HG02610 (cell line): ENCODE measurements around the gene HVCN1.
A peak's percentile ranks its signal among the peaks of the same experiment; 100 is the strongest.
"Not testable (repeated sequence)": the region's sequence is repeated elsewhere in the genome, so short reads cannot be mapped to it uniquely, and the experiment has no call there.

Experiments
- ATAC-seq: cut with Tn5 transposase; IDR thresholded peaks from one replicate; pipeline ENCODE4 v1.9.1; 2021; ENCODE audit warnings: mild to moderate bottlenecking, moderate library complexity; ENCODE audit not compliant: unreplicated experiment

HVCN1 gene, protein sequence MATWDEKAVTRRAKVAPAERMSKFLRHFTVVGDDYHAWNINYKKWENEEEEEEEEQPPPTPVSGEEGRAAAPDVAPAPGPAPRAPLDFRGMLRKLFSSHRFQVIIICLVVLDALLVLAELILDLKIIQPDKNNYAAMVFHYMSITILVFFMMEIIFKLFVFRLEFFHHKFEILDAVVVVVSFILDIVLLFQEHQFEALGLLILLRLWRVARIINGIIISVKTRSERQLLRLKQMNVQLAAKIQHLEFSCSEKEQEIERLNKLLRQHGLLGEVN

GRCh38 chr12:110688446-110689280 is at the start of gene HVCN1:
HVCN1 (minus strand) TSS chr12:110689115; CDS start chr12:110683245, 5,870 bp downstream.
- peak; percentile 22 for ATAC-seq

DNA sequence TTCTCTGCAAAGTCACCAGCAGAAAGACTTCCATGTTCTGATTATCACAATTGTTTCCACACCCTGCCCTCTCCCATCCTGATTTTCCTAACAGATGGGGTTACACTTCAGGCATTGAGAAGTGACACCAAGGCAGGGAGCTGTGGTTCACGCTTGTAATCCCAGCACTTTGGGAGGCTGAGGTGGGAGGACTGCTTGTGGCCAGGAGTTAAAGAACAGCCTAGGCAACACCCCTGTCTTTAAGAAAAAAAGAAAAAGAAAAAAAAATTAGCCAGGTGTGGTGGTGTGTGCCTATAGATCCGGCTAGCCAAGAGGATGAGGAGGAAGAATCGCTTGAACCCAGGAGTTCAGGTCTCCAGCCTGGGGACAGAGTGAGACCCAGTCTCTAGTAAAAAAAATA is 48.6 kb upstream of the HVCN1 start:
- ATAC-seq = no peak

GRCh38 chr12:110737016-110737415 is 48.1 kb upstream of the HVCN1 start:
- not testable (repeated sequence) for ATAC-seq

GRCh38 chr12:110733900-110734299 is 45.0 kb upstream of the HVCN1 start:
- no peak for ATAC-seq

GRCh38 chr12:110733089-110733715 is 44.3 kb upstream of the HVCN1 start:
- ATAC-seq = no peak

DNA sequence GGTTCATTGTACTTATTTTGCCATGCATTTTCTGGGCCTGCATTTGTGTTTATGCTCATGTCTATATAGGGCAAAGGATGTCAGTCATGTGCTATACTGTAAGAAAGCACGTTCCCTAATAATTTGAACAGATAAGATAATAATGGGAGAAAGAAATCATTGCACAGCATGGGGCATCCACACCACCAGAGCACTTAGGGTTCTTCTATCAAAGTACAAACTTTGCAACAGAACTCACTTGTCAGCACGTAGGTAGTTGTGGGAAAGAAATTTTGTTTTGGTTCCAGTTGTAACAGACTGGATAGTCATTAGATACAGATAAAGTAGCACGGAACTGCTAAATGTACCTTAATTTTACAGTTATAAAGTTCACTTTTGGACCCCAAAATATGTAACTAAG is 43.7 kb upstream of the HVCN1 start:
- no peak for ATAC-seq

DNA sequence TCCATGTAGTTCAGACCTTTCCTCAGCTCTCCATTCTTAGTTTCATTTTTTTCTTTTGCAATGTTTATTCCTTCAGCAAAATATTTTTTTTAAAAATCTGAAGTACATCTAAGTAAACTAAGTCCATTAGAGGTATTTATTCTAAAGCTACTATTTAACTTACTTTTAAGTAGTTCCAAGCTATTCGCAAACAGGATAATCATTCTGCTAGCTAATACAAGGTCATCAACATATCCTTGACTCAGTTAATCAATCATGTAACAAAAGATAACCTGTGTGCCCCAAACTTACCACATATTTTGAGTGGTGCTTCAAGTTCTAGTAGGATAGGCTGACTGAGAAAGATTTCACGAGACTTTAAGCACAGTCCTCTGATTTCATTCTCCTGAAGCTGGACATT is 42.6 kb upstream of the HVCN1 start:
- no peak for ATAC-seq

- no peak for ATAC-seq
Observed at GRCh38 chr12:110728628-110729027, 39.7 kb upstream of the HVCN1 start.

GRCh38 chr12:110726708-110727369 is 37.9 kb upstream of the HVCN1 start:
- ATAC-seq = no peak

DNA sequence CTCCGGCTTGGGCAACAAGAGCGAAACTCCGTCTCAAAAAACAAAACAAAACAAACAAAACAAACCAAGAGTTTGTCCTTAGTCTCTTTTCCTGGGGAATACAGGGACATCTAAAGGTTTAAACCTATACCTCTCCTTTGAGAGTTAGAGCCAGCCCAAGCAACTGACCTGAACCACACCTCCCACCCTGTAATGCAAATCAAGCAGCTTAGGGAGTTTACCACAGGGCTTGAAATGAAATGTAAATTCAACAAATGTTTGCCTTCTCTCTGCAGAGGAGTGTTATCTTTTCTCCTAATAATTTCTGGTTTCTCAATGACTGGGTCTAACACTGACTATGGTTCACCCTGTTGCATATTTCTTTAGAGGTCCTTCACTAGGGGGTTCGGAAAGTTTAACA is 37.1 kb upstream of the HVCN1 start:
- no peak for ATAC-seq

DNA sequence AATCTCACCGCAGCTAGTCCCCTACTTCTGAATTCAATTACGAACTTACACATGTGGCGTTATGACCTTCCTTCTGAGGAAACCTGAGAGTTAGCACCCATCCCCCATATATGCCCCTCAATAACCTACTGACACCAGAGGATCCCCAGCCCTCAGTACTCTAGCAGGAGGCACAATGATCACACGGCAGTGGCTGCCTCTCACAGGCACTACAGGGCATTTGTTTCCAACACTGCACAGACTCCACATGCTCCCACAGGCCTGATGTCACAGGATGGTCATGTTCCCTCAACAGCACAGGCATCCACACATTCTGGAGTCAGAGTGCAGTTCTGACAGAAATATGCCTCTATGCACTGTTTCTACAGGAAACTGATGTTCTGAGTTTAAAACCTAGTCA is 36.4 kb upstream of the HVCN1 start:
- no peak for ATAC-seq

DNA sequence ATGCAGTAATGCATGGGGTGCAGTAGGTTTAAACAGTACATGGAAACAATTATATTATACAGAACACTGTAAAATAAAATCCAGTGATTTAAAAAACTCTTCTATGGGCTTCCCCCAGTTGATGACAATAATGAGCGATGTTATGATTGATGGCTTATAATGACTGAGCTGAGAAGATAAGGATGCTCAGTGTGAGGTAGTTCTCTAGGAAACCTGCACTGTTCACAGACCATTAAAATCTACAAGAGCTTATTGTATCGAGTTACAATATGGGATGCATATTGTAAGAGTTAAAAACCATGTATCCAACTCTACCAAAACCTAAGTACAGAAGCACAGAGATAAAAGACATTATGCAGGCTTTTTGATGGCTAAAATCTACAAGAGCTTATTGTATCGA is 34.0 kb upstream of the HVCN1 start:
- ATAC-seq = not testable (repeated sequence)

- ATAC-seq = no peak
Observed at GRCh38 chr12:110721570-110721969, 32.7 kb upstream of the HVCN1 start.

GRCh38 chr12:110720516-110720915 is 31.6 kb upstream of the HVCN1 start:
- ATAC-seq = no peak

GRCh38 chr12:110718222-110718908 is 29.4 kb upstream of the HVCN1 start:
- no peak for ATAC-seq

DNA sequence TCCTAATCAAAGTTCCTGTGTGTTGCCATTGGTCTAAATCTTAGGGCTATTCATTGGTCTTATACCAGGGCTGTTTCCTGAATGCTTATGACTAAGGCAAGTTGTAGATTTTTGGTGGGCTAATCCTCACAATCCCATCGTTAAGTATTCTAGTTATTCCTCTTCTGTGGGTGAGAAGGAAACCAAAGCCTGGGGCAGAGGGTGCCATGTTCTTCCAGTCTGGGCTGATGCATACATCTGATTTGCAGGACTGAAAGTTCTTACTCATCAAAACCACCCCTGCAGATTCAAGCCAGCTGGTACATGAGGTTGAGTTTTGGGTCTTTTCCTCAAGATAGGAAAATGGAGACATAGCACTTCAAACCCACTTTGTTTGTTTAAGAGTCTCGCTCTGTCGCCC is 28.1 kb upstream of the HVCN1 start:
- no peak for ATAC-seq

GRCh38 chr12:110708917-110709316 is 20.0 kb upstream of the HVCN1 start:
- no peak for ATAC-seq

DNA sequence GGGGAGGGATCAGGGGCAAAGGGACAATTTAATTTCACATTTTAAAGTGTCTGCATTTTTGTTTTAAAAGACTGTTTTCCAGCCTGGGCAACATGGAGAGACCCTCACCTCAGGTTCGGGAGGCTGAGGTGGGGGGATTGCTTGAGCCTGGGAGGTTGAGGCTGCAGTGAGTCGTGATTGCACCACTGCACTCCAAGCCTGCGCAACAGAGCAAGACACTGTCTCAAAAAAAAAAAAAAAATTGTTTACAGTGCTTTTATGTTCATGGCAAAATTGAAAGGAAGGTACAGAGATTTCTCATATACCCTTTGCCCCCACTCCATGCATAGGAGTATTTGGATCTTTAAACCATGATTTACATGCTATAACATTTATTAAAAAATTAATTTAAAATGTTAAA is 16.4 kb upstream of the HVCN1 start:
- no peak for ATAC-seq

DNA sequence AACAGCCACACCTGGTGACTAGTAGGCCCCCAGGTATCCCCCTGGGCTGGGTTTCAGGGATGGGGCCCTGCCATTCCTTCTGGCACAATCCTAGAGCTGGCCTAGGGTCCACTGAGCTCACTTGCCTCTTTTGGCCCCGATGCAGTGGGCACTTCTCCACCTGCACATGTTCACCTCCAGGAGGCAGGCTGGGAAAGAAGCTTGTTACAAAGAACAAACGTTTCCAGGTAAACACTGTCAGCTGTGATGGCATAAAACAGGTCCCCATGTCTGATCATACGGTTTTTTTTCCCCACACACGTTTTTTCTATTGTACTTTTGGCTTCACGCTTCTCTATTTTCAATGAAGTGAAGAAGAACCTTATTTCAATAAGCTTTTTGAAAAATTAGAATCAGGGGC is 15.8 kb upstream of the HVCN1 start:
- no peak for ATAC-seq

GRCh38 chr12:110704231-110704630 is 15.3 kb upstream of the HVCN1 start:
- no peak for ATAC-seq

- no peak for ATAC-seq
Observed at GRCh38 chr12:110702081-110702480, 13.2 kb upstream of the HVCN1 start.
